Measurements from ENCODE around the gene STAU1.
"Not testable (repeated sequence)": the region's sequence is repeated elsewhere in the genome, so short reads cannot be mapped to it uniquely, and the experiment has no call there.

The STAU1 gene

DNA sequence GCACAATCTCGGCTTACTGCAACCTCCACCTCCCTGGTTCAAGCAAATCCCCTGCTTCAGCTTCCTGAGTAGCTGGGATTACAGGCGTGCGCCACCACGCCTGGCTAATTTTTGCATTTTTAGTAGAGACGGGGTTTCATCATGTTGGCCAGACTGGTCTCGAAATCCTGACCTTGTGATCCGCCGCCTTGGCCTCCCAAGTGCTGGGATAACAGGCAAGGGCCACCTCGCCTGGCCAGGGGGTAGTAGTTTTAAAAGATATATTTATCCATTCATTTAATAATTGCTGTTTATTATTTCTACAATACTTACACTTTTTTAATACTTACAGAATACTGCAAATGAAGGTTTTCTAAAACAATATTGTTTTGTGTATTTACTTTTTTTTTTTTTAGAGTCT, 15.6 kb upstream of the STAU1 start:
- no peak for DNase-seq (ENCODE audit: low read depth in 1 of 2, low spot score in 1 of 2)

DNA sequence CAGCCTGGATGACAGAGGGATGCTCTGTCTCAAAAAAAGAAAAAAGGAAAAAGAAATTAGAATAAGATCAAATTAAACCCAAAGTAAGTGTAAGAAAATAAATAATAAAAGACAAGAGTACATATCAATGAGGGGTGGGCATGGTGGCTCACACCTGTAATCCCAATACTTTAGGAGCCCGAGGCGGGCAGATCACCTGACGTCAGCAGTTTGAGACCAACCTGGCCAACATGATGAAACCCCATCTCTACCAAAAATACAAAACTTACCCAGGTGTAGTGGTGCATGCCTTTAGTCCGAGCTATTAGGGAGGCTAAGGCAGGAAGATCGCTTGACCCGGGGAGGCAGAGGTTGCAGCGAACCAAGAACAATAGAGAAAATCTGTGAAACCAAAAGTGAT, 14.9 kb upstream of the STAU1 start:
- DNase-seq (ENCODE audit: low read depth in 1 of 2, low spot score in 1 of 2) = no peak

DNA sequence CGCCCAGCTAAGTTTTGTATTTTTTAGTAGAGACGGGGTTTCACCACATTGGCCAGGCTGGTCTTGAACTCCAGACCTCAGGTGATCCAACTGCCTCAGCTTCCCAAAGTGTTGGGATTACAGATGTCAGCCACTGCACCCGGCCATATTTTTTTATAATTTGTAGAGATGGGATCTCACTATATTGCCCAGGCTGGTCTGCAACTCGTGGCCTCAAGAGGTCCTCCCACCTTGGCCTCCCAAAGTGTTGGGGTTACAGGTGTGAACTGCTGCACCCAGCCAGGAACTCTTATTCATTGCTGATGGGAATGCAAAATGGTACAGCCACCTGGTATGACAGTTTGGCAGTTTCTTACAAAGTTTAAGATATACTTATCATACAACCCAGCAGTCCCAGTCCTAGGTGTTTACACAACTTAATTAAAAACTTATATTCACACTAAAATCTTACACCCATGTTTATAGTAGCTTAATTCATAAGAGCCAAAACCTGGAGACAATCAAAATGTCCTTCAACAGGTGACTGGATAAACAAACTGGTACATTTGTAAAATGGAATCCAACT, 11.7 kb upstream of the STAU1 start:
- DNase-seq (ENCODE audit: low read depth in 1 of 2, low spot score in 1 of 2) = no peak

DNA sequence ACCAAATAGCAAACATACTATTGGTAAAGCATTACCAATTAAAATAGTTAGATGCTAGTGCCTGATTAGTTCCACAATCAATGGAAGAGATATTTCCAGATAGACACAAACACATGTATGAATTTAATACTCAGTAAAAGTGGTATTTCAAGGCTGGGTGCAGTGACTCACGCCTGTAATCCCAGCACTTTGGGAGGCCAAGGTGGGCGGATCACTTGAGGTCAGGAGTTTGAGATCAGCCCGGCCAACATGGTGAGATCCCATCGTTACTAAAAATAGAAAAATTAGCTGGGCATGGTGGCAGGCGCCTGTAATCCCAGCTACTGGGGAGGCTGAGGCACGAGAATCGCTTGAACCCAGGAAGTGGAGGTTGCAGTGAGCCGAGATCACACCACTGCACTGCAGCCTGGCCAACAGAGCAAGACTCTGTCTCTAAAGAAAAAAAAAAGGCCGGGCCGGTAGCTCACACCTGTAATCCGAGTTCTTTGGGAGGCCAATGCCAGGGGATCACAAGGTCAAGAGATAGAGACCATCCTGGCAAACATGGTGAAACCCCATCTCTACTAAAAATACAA, 4.9 kb upstream of the STAU1 start:
- DNase-seq (ENCODE audit: low read depth in 1 of 2, low spot score in 1 of 2) = not testable (repeated sequence)

DNA sequence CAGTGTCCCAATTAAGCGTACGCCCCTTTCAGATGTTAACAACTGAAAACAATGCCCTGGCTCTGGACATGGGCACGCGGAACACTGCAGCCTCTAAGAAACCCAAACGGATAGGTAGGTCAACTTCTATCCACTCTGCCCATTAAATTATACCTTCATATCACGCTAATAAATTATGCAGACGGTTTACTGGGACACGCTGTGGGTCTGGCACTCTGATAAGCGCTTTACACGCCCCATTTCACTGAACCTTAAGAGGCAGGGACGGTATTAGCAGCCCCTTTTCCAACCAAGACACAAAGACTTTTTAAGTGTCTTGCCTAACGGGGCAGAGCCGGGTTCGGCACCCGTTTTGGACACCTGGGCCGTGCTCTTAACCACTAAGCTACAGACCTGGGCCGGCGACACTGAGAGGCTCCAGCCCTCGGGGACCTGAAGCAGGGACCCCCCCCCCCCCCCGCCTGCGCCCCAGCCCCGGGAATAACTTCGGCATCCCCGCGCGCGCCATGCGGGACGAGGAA, 744 bp downstream of the STAU1 start:
- DNase-seq (ENCODE audit: low read depth in 1 of 2, low spot score in 1 of 2) = no peak

DNA sequence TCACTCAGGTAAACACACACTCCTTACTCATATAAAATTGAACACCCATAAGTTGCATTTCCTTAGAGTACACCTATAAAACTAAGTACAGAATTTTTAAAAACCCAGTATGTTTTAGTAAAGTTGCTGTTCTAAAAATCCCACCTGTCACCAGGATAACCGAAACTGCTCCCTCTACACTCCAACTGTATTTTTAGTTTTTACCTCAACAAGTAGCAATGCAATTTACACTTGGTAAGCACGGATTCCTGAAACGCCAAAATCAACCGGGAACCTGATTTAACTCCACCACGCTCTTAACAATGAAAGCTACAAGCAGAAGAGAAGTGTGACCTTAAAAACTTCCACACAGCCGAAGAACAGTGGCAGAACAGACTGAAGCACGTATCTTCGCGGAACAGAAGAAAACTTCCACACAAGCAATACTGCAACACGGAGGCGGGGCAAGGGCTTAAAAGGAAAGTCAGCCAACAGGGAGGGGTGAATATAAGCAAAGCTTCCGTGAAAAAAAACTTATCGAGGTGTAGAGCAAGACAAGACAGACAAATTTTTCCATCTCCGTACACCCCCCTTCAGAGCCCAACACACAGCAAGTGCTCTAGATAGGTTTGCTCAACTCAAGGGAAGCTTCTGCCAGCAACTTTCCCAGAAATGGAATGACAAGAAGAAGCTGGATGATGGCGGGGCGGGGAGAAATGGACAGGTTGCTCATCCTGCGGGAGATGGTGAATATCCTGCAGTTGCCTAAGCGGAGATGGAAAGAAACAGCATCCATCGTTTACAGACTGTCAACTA, 1.4 kb downstream of the STAU1 start:
- DNase-seq (ENCODE audit: low read depth in 1 of 2, low spot score in 1 of 2) = peak; percentile 13 to 54

DNA sequence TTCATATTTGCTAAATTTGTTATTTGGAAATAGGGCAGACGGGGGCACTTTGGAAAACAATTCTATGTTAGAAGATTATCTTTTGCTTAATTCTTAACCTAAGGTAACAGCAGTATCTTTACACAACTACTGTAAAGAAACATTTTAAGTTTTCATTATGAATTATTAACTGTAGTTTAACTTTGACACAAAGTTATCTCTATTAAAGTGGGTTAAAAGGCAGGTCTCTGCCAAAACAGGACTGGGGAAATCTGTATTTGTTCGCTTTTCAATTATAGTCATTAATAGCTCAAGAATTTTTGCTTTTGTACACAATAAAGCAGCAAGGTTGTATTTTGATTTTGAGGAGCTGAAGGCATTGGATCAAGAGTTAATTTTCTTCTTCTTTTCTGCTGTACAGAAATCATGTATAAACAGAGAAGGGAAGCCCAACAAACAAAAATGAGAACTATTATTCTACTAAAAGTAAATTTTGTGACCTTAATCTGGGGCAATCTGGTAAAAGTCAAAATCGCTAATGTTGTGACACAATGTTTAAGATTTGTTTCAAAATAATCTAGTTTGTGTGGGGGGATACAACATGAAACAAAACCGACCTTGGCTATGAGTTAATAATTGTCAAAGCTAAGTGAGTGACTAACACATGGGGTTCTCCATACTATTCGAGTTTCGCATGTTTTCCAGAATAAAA, 2.9 kb downstream of the STAU1 start:
- no peak for DNase-seq (ENCODE audit: low read depth in 1 of 2, low spot score in 1 of 2)

DNA sequence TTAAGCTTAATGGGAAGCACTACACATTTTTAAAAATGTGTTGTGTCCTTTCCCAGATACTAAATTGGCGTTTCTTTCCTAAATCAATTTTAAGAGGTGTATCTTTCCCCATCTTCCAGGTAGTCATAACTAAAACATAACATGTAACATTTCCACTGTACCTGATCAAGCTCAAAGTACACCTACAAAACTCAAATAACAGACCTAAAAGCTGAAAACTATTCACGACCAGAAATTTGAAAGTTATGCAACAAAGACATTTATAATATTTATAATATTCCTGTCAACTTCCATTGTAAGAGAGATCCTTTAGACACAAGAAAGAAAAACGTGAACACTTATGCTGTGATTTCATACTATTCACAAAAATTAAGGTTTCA, 3.5 kb downstream of the STAU1 start:
- no peak for DNase-seq (ENCODE audit: low read depth in 1 of 2, low spot score in 1 of 2)

DNA sequence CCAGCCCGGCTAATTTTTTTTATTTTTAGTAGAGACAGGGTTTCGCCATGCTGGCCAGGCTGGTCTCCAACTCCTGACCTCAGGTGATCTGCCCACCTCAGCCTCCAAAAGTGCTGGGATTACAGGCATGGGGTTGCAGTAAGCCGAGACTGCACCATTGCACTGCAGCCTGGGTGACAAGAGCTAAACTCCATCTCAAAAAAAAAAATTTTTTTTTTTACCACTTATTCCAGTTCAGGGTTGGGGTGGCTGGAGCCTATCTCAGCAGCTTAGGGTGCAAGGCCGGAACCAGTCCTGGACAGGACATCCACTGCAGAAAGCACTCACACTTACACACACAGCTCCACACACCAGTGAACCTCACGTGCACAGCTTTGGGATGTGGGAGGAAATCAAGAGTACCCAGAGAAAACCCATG, 4.0 kb downstream of the STAU1 start:
- DNase-seq (ENCODE audit: low read depth in 1 of 2, low spot score in 1 of 2) = not testable (repeated sequence)

DNA sequence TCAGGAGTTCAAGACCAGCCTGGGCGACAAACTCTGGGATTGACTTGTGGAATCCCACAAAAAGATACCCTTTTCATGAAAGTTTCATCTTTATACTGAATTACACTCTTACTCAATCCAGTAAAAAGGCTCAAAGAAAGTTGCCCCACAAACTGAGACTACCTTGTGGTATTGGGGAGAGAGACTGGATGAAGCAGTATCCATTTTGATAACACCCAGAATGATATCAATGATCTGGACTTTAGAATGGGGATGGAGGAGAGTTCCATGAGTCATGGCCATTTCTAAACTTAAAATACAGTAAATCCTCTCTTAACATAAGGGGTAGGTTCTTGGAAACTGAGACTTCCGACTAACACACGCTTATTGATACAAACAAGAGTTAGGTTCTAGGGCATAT, 4.7 kb downstream of the STAU1 start:
- no peak for DNase-seq (ENCODE audit: low read depth in 1 of 2, low spot score in 1 of 2)

DNA sequence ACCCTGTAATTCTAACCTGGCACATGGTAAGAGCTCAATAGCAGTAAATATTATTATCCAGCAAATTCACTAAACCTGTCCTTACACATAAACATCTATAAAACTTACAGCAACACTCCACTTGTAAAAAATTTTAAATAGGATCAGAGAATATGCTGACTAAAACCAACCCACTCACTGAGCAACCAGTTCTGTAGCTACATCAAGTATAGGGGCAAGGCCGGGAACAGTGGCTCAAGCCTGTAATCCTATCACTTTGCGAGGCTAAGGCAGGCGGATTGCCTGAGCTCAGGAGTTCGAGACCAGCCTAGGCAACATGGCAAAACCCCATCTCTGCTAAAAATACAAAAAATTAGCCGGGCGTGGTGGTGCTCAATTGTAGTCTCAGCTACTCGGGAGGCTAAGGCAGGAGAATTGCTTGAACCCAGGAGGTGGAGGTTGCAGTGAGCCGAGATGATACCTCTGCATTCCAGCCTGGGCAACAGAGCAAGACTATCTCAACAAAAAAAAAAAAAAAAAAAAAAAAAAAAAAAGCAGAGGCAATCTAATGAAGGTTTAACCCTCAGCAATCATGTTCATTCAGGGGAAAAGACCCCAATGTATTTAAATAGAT, 6.8 kb downstream of the STAU1 start:
- no peak for DNase-seq (ENCODE audit: low read depth in 1 of 2, low spot score in 1 of 2)

DNA sequence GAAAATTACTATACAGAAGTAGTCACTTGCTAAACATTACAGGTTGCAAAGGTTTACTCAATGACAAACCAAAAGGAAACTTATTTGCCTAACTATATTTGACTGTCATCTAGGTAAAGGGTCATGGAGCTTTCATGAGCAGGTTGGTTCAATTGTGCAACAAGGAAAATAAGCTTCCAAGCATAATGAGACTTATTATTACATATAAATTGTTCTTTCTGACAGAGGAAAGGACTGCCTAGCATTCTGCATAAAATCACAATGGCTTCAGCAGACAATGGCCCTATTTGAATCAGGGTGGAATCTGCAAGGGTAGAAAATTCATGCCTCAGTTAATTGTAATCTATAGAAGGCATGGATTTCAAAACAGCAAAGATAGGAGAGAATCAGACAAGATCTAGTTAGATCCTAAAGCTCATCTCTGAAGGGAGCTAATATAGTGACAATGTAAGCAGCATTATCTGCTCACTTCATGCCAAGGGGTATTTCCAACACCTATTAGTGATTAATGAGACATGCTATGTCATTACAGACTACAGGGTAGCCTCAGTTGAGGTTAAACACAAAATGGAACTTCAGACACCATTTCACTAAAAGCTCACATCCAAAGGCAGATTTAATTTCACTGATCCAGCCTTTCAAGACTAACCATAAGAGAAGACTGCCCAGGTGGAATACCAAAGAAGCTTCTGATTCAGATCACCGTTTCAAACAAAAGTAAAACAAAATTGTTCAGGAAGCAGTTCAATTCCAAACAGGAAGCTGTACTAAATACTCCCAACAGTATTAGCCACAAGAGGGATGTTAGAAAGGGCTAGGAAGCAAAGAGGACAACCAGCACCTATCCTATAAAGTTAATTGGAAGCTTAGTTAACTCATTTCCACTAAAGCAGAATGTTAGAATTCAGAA, 8.5 kb downstream of the STAU1 start:
- no peak for DNase-seq (ENCODE audit: low read depth in 1 of 2, low spot score in 1 of 2)

DNA sequence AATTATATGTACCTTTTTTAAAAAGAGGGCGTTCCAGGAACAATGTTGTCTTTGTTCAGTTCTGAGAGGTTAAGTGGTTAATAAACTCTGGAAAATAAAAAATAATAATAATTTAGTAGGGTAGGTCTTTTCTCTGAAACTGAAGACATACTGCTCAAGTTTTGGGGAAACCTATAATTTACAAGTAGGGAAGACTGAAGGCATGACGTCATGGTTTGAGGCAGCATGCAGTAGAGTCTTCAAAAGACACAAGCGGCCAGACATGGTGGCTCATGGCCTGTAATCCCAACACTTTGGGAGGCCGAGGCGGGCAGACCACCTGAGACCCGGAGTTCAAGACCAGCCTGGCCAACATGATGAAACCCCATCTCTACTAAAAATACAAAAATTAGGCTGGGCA, 14.0 kb downstream of the STAU1 start:
- DNase-seq (ENCODE audit: low read depth in 1 of 2, low spot score in 1 of 2) = no peak

DNA sequence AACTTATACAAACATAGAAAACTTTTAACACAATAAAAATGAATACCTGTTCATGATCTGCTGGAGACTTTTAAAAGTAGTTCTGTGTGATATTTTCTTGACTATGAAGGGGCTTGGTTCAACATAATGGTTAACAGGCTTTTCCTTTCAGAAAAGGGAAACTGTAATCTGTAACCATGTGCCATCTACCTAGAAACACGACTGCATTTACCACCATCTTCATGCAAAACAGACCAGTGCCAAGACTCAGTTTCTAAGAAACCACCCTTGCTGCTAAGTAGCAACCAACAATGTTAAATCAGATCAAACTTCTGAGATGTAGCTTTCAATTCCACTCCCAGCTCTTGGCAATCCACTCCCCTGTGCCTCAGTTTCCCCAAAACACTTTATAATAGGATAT, 15.7 kb downstream of the STAU1 start:
- no peak for DNase-seq (ENCODE audit: low read depth in 1 of 2, low spot score in 1 of 2)

DNA sequence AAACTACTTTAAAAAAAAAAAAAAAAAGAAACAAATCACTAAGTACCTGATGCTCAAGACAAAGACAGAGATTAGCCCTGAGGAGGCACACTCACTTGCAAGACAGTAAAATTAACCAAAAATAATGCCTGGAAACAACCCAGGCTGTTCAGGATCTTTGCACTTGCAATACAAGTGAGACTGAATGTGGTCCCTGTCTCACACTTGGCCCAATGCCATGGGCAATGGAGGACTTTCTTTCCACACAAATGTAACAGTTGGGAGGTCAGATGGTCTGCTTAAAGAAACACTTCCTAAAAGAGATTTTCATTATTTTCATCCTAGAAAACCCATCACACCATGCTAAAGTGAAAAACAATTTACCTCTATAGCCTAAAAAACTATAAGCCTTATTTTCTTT, 16.2 kb downstream of the STAU1 start:
- DNase-seq (ENCODE audit: low read depth in 1 of 2, low spot score in 1 of 2) = no peak

DNA sequence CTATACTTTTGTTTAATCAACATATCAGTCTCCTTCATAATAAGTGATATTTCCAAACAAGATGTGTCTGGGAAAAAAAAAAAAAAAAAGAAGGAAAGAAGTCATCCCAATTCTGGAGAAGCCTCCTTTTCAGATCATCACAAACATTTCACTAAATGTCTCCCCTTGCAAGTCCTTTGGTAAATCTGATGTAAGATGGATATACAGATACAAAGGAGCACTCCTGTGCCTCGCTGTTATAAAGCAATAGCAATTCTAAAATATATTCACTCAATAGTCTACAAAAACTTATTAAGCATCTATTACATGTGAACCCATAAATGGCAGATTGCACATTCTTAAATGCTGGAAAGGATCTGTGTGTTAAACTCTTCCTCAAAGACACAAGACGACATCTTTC, 17.4 kb downstream of the STAU1 start:
- no peak for DNase-seq (ENCODE audit: low read depth in 1 of 2, low spot score in 1 of 2)

DNA sequence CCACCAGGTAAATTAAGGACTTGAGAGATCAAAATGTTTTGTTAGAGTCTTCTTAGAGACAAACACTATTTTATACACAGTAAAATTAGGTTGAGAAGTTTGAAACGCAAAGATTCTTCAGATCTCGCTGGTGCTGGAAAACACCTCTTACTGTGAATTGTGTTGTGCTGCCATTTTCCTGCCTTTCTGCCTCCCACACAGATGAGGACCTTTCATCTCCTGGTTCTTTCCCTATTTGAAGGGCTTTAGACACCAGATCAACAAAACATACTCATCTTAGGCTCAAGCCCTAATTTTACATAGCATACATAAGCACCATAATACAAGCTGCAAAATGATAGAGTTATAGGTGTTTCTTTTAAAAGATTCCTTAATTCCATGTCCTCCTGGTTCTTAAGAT, 18.6 kb downstream of the STAU1 start:
- DNase-seq (ENCODE audit: low read depth in 1 of 2, low spot score in 1 of 2) = no peak

DNA sequence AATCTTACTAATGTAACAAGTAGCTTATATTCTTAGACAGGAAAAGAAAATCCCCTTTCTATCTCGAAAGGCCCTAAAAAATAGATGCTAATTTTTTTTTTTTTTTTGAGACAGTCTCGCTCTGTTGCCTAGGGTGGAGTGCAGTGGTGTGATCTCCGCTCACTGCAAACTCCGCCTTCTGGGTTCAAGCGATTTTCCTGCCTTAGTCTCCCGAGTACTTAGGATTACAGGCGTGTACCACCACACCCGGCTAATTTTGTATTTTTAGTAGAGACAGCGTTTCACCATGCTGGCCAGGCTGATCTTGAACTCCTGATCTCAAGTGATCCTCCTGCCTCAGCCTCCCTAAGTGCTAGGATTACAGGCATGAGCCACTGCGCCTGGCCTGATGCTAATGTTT, 19.3 kb downstream of the STAU1 start:
- not testable (repeated sequence) for DNase-seq (ENCODE audit: low read depth in 1 of 2, low spot score in 1 of 2)

DNA sequence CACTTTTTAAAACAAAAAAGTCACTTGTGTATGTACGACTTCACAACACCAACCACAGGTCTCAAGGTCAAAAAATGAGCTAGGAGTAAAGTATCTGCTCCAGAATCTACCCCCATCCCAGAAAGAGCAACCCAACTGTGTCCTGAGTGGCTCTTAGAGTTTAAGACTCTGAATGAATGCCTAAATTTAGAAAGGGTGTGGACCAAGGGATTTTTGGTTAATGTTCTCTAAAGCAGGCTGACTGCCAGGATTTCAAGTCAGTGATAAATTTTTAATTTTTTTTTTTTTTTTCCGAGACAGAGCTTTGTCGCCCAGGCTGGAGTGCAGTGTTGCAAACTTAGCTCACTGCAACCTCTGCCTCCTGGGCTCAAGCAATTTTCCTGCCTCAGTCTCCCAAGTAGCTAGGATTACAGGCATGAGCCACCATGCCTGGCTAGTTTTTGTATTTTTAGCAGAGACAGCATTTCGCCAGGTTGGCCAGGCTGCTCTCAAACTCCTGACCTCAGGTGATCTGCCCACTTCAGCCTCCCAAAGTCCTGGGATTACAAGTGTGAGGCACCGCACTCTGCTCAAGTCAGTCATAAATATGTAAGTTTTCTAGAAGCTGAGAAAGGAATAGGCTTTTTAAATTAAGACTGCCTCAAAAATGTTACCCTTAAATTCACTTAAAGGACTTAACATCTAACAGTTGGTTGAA, 20.2 kb downstream of the STAU1 start:
- no peak for DNase-seq (ENCODE audit: low read depth in 1 of 2, low spot score in 1 of 2)
